Brain microvascular endothelial cell (primary cell): Measurements from ENCODE around the gene SERP2.
A peak's percentile ranks its signal among the peaks of the same experiment; 100 is the strongest.
"Not testable (repeated sequence)": the region's sequence is repeated elsewhere in the genome, so short reads cannot be mapped to it uniquely, and the experiment has no call there.

ENCODE experiments used
- DNase-seq: peaks from one replicate; pipeline ENCODE4 v3.0.0-alpha.2; 2020
- H3K27ac ChIP-seq: fragments of 250-450 bp; sonication (Bioruptor Pico); 2 replicates; pipeline ENCODE4 v1.5.1; 2020; ENCODE audit warnings: mild to moderate bottlenecking, moderate library complexity
- H3K27me3 ChIP-seq: fragments of 250-450 bp; sonication (Bioruptor Pico); replicated peaks from 2 replicates; pipeline ENCODE4 v1.5.1; 2020; ENCODE audit warnings: mild to moderate bottlenecking
- H3K36me3 ChIP-seq: fragments of 250-450 bp; sonication (Bioruptor Pico); replicated peaks from 2 replicates; pipeline ENCODE4 v1.5.1; 2020; ENCODE audit warnings: mild to moderate bottlenecking
- H3K4me3 ChIP-seq: 2 replicates; pipeline ENCODE4 v1.5.1; 2011; ENCODE audit warnings: low read depth, mild to moderate bottlenecking, control low read depth, low read length, moderate library complexity
- in situ Hi-C: cut with HindIII; loops from 2 replicates; pipeline ENCODE4 v1.10.0; 2017; ENCODE audit warnings: low sequenced_read_pairs, low pct_ligation_motif_present
- TF ChIP-seq, protein P1 (sequence below): IDR thresholded peaks from 2 replicates; pipeline ENCODE4 v1.5.1; 2011; ENCODE audit warnings: low read depth, mild to moderate bottlenecking, moderate library complexity, low read length, control low read depth, inconsistent platforms; ENCODE audit errors: missing control alignments

SERP2 gene

GRCh38 chr13:44373601-44374347 lies at the start of gene SERP2:
SERP2 (plus strand) TSS chr13:44373824; CDS start chr13:44374026, 202 bp downstream.
- TF ChIP-seq, protein P1, sequence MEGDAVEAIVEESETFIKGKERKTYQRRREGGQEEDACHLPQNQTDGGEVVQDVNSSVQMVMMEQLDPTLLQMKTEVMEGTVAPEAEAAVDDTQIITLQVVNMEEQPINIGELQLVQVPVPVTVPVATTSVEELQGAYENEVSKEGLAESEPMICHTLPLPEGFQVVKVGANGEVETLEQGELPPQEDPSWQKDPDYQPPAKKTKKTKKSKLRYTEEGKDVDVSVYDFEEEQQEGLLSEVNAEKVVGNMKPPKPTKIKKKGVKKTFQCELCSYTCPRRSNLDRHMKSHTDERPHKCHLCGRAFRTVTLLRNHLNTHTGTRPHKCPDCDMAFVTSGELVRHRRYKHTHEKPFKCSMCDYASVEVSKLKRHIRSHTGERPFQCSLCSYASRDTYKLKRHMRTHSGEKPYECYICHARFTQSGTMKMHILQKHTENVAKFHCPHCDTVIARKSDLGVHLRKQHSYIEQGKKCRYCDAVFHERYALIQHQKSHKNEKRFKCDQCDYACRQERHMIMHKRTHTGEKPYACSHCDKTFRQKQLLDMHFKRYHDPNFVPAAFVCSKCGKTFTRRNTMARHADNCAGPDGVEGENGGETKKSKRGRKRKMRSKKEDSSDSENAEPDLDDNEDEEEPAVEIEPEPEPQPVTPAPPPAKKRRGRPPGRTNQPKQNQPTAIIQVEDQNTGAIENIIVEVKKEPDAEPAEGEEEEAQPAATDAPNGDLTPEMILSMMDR = no peak
- no peak for DNase-seq
- Histone ChIP-seq H3K27me3 (no peaks in the 10 kb centered on the region), H3K4me3 (peak within 1 kb of the TSS; percentile 57), H3K36me3 (no peaks in the 10 kb centered on the region), H3K27ac (no peak within 1 kb of the TSS)
- in situ Hi-C loops = no loop called here

GRCh38 chr13:44326961-44327360 lies 46.7 kb upstream of the SERP2 start:
- in situ Hi-C loops = no loop called here
- TF ChIP-seq, protein P1 = no peak
- no peak for DNase-seq
- H3K4me3 ChIP-seq = no peak overlapping the region
- H3K36me3 ChIP-seq = no peaks in the 10 kb centered on the region
- H3K27ac ChIP-seq = no peak overlapping the region
- H3K27me3 ChIP-seq = no peaks in the 10 kb centered on the region

DNA sequence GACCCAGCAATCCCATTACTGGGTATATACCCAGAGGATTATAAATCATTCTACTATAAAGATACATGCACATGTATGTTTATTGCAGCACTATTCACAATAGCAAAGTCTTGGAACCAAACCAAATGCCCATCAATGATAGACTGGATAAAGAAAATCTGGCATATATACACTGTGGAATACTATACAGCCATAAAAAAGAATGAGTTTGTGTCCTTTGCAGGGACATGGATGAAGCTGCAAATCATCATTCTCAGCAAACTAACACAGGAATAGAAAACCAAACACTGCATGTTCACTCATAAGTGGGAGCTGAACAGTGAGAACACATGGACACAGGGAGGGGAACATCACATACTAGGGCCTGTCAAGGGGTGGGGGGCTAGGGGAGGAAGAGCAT lies 44.6 kb upstream of the SERP2 start:
- H3K36me3 ChIP-seq, H3K27ac ChIP-seq, H3K4me3 ChIP-seq, DNase-seq, in situ Hi-C loops, H3K27me3 ChIP-seq: not testable (repeated sequence)

DNA sequence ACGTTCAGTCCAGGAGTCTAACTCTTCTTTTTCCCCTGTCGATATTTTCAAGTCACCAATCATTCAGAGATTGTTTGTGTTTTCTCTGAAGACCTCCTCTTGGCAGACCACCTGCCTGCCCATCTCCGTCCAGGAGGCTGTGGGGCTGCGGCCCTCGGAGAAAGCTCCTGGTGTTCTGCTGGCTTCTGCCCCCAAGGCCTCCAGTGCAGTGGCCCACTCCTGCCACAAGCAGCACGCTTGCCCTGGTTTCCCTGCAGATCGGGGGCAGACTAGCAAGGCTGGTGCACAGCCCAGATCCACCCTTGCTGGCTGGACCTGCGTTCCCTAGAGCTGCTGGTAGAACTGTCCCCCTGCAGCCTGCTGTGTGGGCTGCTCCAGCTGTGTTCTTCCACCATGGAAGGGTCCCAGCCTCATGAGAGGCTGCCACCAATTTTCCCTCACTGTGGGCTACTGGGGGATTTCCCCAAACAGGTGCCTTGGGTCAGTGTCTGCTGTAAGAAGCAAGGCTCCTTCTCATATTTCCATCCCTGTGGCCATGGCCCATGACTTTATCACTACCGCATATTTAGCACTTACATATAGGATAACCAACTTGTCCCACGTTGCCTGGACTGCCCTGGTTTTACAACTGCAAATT lies 43.6 kb upstream of the SERP2 start:
- H3K36me3 ChIP-seq = no peaks in the 10 kb centered on the region
- H3K4me3 ChIP-seq = no peak overlapping the region
- in situ Hi-C loops = no loop called here
- H3K27ac ChIP-seq = no peak overlapping the region
- no peaks in the 10 kb centered on the region for H3K27me3 ChIP-seq
- no peak for DNase-seq
- TF ChIP-seq, protein P1 = no peak

DNA sequence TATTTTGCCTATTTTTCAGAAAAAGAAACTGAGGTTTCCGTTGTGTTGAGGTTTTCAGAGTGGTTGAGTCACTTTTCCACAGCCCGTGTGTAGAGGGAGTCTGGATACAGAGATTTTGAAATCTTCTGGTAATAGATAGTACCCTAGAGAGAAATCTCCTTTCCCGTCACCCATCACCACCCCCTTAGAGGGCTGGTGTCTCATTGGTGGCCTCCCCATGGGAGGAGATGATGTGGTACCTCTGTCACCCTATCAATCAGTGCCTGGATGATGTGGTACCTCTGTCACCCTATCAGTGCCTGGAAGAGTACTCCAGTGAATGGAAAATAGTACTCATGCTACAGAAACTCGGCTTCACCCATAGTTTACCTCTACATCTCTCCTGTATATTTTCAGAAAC lies 42.2 kb upstream of the SERP2 start:
- Histone ChIP-seq H3K36me3 (no peaks in the 10 kb centered on the region), H3K27ac (peak overlapping the region; percentile 69), H3K27me3 (no peaks in the 10 kb centered on the region), H3K4me3 (no peak overlapping the region)
- in situ Hi-C loops = no loop called here
- DNase-seq = peak; percentile 33
- TF ChIP-seq, protein P1 = no peak

GRCh38 chr13:44331912-44332851 lies 41.4 kb upstream of the SERP2 start:
- Histone ChIP-seq H3K27me3 (no peaks in the 10 kb centered on the region), H3K4me3 (no peak overlapping the region), H3K36me3 (no peaks in the 10 kb centered on the region), H3K27ac (peak overlapping the region; percentile 69)
- in situ Hi-C loops = no loop called here
- DNase-seq = peak; percentile 91
- TF ChIP-seq, protein P1 = no peak
